Ectodermal cell (in vitro differentiated cells): ENCODE measurements around the gene CDK5RAP2.

Experiments used
- H3K27ac ChIP-seq: 2 replicates; pipeline ENCODE4 v1.7.0; 2013; ENCODE audit warnings: mild to moderate bottlenecking, low read depth, low read length; ENCODE audit not compliant: insufficient read depth, poor library complexity, severe bottlenecking
- H3K27me3 ChIP-seq: 2 replicates; pipeline ENCODE4 v1.7.0; 2013; ENCODE audit warnings: mild to moderate bottlenecking, low read length; ENCODE audit not compliant: insufficient read depth, control insufficient read depth, poor library complexity, severe bottlenecking
- H3K36me3 ChIP-seq: one replicate; pipeline ENCODE4 v1.7.0; 2013; ENCODE audit warnings: low read length; ENCODE audit not compliant: control insufficient read depth, insufficient read depth
- H3K4me1 ChIP-seq: one replicate; pipeline ENCODE4 v1.7.0; 2013; ENCODE audit warnings: low read length; ENCODE audit not compliant: control insufficient read depth, insufficient read depth
- H3K4me3 ChIP-seq: 2 replicates; pipeline ENCODE4 v1.7.0; 2013; ENCODE audit warnings: low read depth, low read length, control low read depth; ENCODE audit not compliant: insufficient read depth
- H3K9me3 ChIP-seq: 2 replicates; pipeline ENCODE4 v1.7.0; 2013; ENCODE audit warnings: mild to moderate bottlenecking, low read length, moderate library complexity; ENCODE audit not compliant: control insufficient read depth
- WGBS, 2 experiments: methylation state at CpG; one replicate each; pipeline ENCODE4 v1.1.7; 2013; ENCODE audit warnings: missing lambda C conversion rate in 2 of 2; 5-methylcytosine and 5-hydroxymethylcytosine counted together

The CDK5RAP2 gene

GRCh38 chr9:120616966-120617935, 37.3 kb upstream of the CDK5RAP2 start:
- no peaks in the 10 kb centered on the region for H3K36me3 ChIP-seq
- no peaks in the 10 kb centered on the region for H3K27me3 ChIP-seq
- H3K9me3 ChIP-seq: no peaks in the 10 kb centered on the region
- H3K4me3 ChIP-seq: no peak overlapping the region
- no peak overlapping the region for H3K27ac ChIP-seq
- H3K4me1 ChIP-seq: peaks cover 16% of the 10 kb centered on the region

GRCh38 chr9:120612218-120612617, 32.3 kb upstream of the CDK5RAP2 start:
- Histone ChIP-seq H3K9me3 (no peaks in the 10 kb centered on the region), H3K4me3 (no peak overlapping the region), H3K27me3 (no peaks in the 10 kb centered on the region), H3K27ac (no peak overlapping the region), H3K36me3 (no peaks in the 10 kb centered on the region), H3K4me1 (no peaks in the 10 kb centered on the region)
- 50 to 63% methylated on average over 1 of the region's 1 CpG for WGBS, 2 experiments

GRCh38 chr9:120611690-120612068, 31.7 kb upstream of the CDK5RAP2 start:
- no peak overlapping the region for H3K27ac ChIP-seq
- no peaks in the 10 kb centered on the region for H3K4me1 ChIP-seq

GRCh38 chr9:120610975-120611689, 31.2 kb upstream of the CDK5RAP2 start:
- no peaks in the 10 kb centered on the region for H3K27me3 ChIP-seq
- H3K4me3 ChIP-seq: no peak overlapping the region
- no peaks in the 10 kb centered on the region for H3K4me1 ChIP-seq
- no peak overlapping the region for H3K27ac ChIP-seq
- H3K9me3 ChIP-seq: no peaks in the 10 kb centered on the region
- no peaks in the 10 kb centered on the region for H3K36me3 ChIP-seq

More at GRCh38 chr9:120611690-120612068, 31.7 kb upstream of the CDK5RAP2 start:
- Histone ChIP-seq H3K36me3 (no peaks in the 10 kb centered on the region), H3K9me3 (no peaks in the 10 kb centered on the region), H3K27me3 (no peaks in the 10 kb centered on the region), H3K4me3 (no peak overlapping the region)
- WGBS, 2 experiments: 100% methylated on average over 1 of the region's 1 CpG

- Histone ChIP-seq H3K9me3 (no peaks in the 10 kb centered on the region), H3K27me3 (no peaks in the 10 kb centered on the region), H3K4me3 (no peak overlapping the region), H3K4me1 (no peaks in the 10 kb centered on the region), H3K36me3 (no peaks in the 10 kb centered on the region), H3K27ac (no peak overlapping the region)
- 86% methylated on average over 2 of the region's 2 CpGs; no CpG with 5 or more reads in 1 of the 2 experiments for WGBS, 2 experiments
Observed at GRCh38 chr9:120609636-120610035, 29.7 kb upstream of the CDK5RAP2 start.

- H3K27ac ChIP-seq: no peak overlapping the region
- no peaks in the 10 kb centered on the region for H3K27me3 ChIP-seq
- no peaks in the 10 kb centered on the region for H3K9me3 ChIP-seq
- no peaks in the 10 kb centered on the region for H3K4me1 ChIP-seq
- H3K4me3 ChIP-seq: no peak overlapping the region
- H3K36me3 ChIP-seq: no peaks in the 10 kb centered on the region
Observed at GRCh38 chr9:120608421-120608820, 28.5 kb upstream of the CDK5RAP2 start.

GRCh38 chr9:120603591-120603990, 23.6 kb upstream of the CDK5RAP2 start:
- no peak overlapping the region for H3K4me3 ChIP-seq
- H3K9me3 ChIP-seq: no peaks in the 10 kb centered on the region
- no peak overlapping the region for H3K27ac ChIP-seq
- no peaks in the 10 kb centered on the region for H3K36me3 ChIP-seq
- H3K4me1 ChIP-seq: no peaks in the 10 kb centered on the region
- no peaks in the 10 kb centered on the region for H3K27me3 ChIP-seq
- WGBS, 2 experiments: 87 to 100% methylated on average over 1 of the region's 1 CpG

- no peak overlapping the region for H3K27ac ChIP-seq
- H3K4me3 ChIP-seq: no peak overlapping the region
- no peaks in the 10 kb centered on the region for H3K4me1 ChIP-seq
- no peaks in the 10 kb centered on the region for H3K36me3 ChIP-seq
- 93 to 100% methylated on average over 1 of the region's 1 CpG for WGBS, 2 experiments
- no peaks in the 10 kb centered on the region for H3K27me3 ChIP-seq
- no peaks in the 10 kb centered on the region for H3K9me3 ChIP-seq
Observed at GRCh38 chr9:120603010-120603409, 23.0 kb upstream of the CDK5RAP2 start.

GRCh38 chr9:120593955-120594277, 13.9 kb upstream of the CDK5RAP2 start:
- WGBS, 2 experiments: 77 to 82% methylated on average over 2 of the region's 2 CpGs
- H3K27me3 ChIP-seq: no peaks in the 10 kb centered on the region
- H3K27ac ChIP-seq: no peak overlapping the region
- H3K9me3 ChIP-seq: no peaks in the 10 kb centered on the region
- no peak overlapping the region for H3K4me3 ChIP-seq
- H3K36me3 ChIP-seq: no peaks in the 10 kb centered on the region
- no peaks in the 10 kb centered on the region for H3K4me1 ChIP-seq

- H3K4me3 ChIP-seq: no peak overlapping the region
- no peaks in the 10 kb centered on the region for H3K9me3 ChIP-seq
- H3K27me3 ChIP-seq: no peaks in the 10 kb centered on the region
- no peaks in the 10 kb centered on the region for H3K36me3 ChIP-seq
- no peaks in the 10 kb centered on the region for H3K4me1 ChIP-seq
- 83 to 88% methylated on average over 4 to 5 of the region's 5 CpGs for WGBS, 2 experiments
- no peak overlapping the region for H3K27ac ChIP-seq
Observed at GRCh38 chr9:120593250-120593954, 13.4 kb upstream of the CDK5RAP2 start.
